Stimulated activated CD4-positive, alpha-beta T cell treated with anti-CD3 and anti-CD28 coated beads, Interleukin-12 subunit alpha, Interleukin-12 subunit beta, amount 100 ng/mL, for 24 hours (primary cell): ENCODE results near the gene GTF3C6.
"Not testable (repeated sequence)": the region's sequence is repeated elsewhere in the genome, so short reads cannot be mapped to it uniquely, and the experiment has no call there.

Source experiments
- DNase-seq, 2 experiments: peaks; one replicate each; pipeline ENCODE4 v3.0.0-alpha.2; 2020; ENCODE audit warnings: low read depth in 2 of 2

GTF3C6 gene, protein sequence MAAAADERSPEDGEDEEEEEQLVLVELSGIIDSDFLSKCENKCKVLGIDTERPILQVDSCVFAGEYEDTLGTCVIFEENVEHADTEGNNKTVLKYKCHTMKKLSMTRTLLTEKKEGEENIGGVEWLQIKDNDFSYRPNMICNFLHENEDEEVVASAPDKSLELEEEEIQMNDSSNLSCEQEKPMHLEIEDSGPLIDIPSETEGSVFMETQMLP

GRCh38 chr6:110958329-110959192 lies at the start of gene GTF3C6:
Gene GTF3C6 (plus strand): TSS chr6:110958706. CDS start chr6:110958770, 64 bp downstream.
- DNase-seq = peak; percentile 86 to 87

DNA sequence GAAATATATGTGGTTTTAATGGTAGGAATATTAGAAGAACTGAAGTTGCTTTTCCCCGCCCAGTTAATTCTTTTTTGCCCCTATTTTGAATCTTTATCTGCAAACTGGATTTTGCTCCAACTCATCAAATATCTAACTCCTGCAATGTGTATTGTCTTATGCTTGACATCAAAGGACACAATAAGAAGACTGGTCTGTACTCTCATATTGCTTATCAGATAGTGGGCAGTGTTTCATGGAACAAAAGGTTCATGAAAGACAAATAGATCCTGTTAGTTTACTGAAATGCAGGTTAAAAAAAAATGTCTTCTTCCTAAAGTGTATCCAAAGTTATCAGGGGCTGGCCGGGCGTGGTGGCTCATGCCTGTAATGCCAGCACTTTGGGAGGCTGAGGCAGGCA lies 27.7 kb upstream of the GTF3C6 start:
- DNase-seq = no peak

- no peak for DNase-seq
These were observed 24.6 kb upstream of the GTF3C6 start for GRCh38 chr6:110933912-110934311.

DNA sequence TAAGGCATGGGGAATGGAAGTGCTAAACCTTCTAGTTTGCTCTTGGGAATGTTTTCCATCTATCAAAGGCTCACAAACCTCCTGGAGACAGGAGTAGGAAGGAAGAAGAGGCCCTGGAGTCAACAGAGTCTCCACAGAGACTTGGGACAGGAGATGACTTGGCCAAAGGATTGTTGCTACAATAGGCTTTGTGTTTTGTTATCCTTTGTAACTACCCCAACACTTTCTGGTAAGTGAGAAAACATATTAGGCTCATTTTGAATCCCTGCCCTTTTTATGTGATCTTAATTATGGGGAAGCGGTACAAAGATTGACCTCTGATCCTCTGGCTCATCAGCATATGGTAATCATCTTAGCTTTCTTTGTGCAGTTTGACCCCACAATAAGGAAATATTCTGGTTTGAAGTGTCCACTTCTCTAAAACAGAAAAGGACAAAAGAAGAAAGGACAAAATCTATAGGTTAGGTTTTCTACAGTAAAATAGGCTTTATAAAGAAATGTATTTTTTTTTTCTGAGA lies 24.1 kb upstream of the GTF3C6 start:
- DNase-seq = no peak

DNA sequence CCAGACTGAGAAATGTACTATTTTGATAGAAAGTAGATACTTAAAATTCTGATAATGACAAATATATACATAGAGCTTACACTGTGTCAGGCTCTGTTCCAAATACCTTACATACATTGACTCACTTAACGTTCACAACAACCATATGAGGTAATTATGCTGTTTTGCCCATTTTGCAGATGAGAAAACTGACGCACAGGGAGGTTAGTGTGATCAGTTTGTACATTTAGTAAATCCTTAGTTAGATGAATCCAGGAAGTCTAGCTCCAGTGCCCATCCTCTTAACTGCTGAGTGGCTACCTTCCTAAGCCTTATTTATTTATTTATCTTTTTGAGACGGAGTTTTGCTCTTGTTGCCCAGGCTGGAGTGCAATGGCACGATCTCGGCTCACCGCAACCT lies 23.3 kb upstream of the GTF3C6 start:
- DNase-seq = no peak

DNA sequence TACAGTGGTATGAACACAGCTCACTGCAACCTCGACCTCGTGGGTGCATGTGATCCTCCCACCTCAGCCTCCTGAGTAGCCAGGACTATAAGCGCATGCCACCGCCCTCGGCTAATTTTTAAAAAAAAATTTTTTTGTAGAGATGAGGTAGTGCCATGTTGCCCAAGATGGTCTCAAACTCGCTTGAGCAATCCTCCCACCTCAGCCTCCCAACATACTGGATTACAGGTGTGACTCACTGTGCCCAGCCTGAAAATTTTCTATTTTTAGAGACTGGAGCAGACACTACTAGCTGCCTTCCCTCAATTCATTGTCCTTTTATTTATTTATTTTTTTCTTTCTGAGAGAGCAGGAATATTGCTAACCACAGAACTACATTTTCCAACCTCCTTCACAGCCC lies 20.3 kb upstream of the GTF3C6 start:
- no peak for DNase-seq

GRCh38 chr6:110939429-110940200 lies 18.9 kb upstream of the GTF3C6 start:
- no peak for DNase-seq

GRCh38 chr6:110944681-110945151 lies 13.8 kb upstream of the GTF3C6 start:
- peak in 1 of 2 experiments; percentile 15 for DNase-seq

DNA sequence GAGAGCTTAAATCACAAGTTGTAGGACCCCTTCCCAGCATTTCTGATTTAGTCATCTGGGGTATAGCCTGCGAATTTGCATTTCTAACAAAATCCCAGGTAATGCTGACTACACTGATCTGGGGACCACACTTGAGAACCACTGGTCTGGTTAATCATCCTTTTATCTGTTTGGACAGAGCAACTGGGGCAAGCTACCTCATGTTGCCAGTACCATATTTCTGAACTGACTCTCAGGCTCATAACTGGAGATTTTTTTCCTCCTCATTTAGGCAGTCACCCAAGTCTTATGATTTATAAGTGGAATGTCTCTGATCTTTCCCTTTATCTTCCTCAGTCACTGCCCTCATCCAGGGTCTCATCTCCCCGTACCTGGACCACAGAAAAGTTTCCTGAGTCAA lies 12.0 kb upstream of the GTF3C6 start:
- no peak for DNase-seq

GRCh38 chr6:110949679-110950285 lies 8.7 kb upstream of the GTF3C6 start:
- no peak for DNase-seq

- no peak for DNase-seq
These were observed 8.1 kb upstream of the GTF3C6 start for GRCh38 chr6:110950440-110950839.

- no peak for DNase-seq
These were observed 7.5 kb upstream of the GTF3C6 start for GRCh38 chr6:110951008-110951407.

- no peak for DNase-seq
These were observed 6.3 kb upstream of the GTF3C6 start for GRCh38 chr6:110951986-110952794.

- no peak for DNase-seq
These were observed 4.7 kb upstream of the GTF3C6 start for GRCh38 chr6:110953633-110954303.

GRCh38 chr6:110960014-110960390 lies 1.5 kb downstream of the GTF3C6 start:
- no peak for DNase-seq

DNA sequence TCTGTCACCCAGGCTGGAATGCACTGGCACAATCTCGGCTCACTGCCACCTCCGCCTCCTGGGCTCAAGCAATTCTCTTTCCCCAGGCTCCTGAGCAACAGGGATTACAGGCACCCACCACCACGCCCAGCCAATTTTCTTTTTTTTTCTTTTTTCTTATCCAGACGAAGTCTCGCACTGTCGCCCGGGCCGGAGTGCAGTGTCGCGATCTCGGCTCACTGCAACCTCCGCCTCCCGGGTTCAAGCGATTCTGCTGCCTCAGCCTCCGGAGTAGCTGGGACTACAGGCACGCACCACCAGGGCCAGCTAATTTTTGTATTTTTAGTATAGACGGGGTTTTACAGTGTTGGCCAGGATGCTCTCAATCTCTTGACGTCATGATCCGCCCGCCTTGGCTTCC lies 4.1 kb downstream of the GTF3C6 start:
- not testable (repeated sequence) for DNase-seq

- DNase-seq = no peak
These were observed 7.2 kb downstream of the GTF3C6 start for GRCh38 chr6:110965629-110966229.

- not testable (repeated sequence) for DNase-seq
These were observed 10.2 kb downstream of the GTF3C6 start for GRCh38 chr6:110968661-110969060.

- DNase-seq = no peak
These were observed 13.0 kb downstream of the GTF3C6 start for GRCh38 chr6:110971468-110971867.

- DNase-seq = no peak
These were observed 18.1 kb downstream of the GTF3C6 start for GRCh38 chr6:110976575-110976974.
